Transverse colon (tissue), 4 donors: Measurements from ENCODE around the gene SNAI3. TPM values are rescaled to one million over a fixed set of nuclear protein-coding genes. Genes with fewer than 3 reads are reported as not detected.

Experiments used
- DNase-seq: peaks from one replicate; pipeline ENCODE4 v3.0.0-alpha.2; 2019
- H3K27ac ChIP-seq, 4 donors: fragments of 200-600 bp; sonication (generic); 2 replicates each; pipeline ENCODE4 v1.5.1; 2016 to 2018; ENCODE audit warnings: inconsistent platforms in 4 of 4
- H3K27me3 ChIP-seq: fragments of 200-600 bp; sonication (generic); 2 replicates; pipeline ENCODE4 v1.5.1; 2017; ENCODE audit warnings: inconsistent platforms
- H3K36me3 ChIP-seq, 4 donors: fragments of 200-600 bp; sonication (generic); 2 replicates each; pipeline ENCODE4 v1.5.1; 2017 to 2019; ENCODE audit warnings: inconsistent platforms in 4 of 4
- H3K4me1 ChIP-seq, 4 donors: fragments of 200-600 bp; sonication (generic); 2 replicates each; pipeline ENCODE4 v1.5.1; 2017 to 2020; ENCODE audit warnings: inconsistent platforms in 4 of 4
- H3K4me3 ChIP-seq, 4 donors: fragments of 200-600 bp; sonication (generic); 1 replicate in 1 of 4; 2 replicates in 3 of 4; pipeline versions ENCODE4 v1.5.1 to v1.6.1; 2017 to 2019; ENCODE audit warnings: inconsistent platforms in 4 of 4
- H3K9me3 ChIP-seq, 2 donors: fragments of 200-600 bp; sonication (generic); 2 replicates each; pipeline ENCODE4 v1.5.1; 2017 to 2019; ENCODE audit warnings: inconsistent platforms in 2 of 2
- CTCF ChIP-seq, 5 experiments: fragments of 200-600 bp in 3 of 5; fragments of 450-650 bp in 2 of 5; sonication (generic) in 3 of 5; IDR thresholded peaks; 1 replicate in 2 of 5; 2 replicates in 3 of 5; pipeline ENCODE4 v1.5.1; 2016 to 2017; ENCODE audit warnings: antibody characterized with exemption in 5 of 5, inconsistent platforms in 3 of 5, mild to moderate bottlenecking in 2 of 5, moderate library complexity in 1 of 5
- EP300 ChIP-seq: sonication (generic); formaldehyde crosslinking; IDR thresholded peaks from one replicate; pipeline ENCODE4 v1.6.1; 2017; ENCODE audit warnings: antibody characterized with exemption, low read depth
- POLR2A ChIP-seq: fragments of 450-650 bp; IDR thresholded peaks from one replicate; pipeline ENCODE4 v1.6.1; 2016; ENCODE audit warnings: antibody characterized with exemption, mild to moderate bottlenecking, moderate library complexity
- POLR2AphosphoS5 ChIP-seq, 3 donors: sonication (generic); formaldehyde crosslinking; IDR thresholded peaks; one replicate each; pipeline ENCODE4 v1.6.1; 2016; ENCODE audit warnings: antibody characterized with exemption in 3 of 3
- WGBS, 2 donors: methylation state at CpG; one replicate each; pipeline ENCODE4 v1.1.5; 2018; ENCODE audit warnings: low coverage in 1 of 2; 5-methylcytosine and 5-hydroxymethylcytosine counted together
- in situ Hi-C, 4 donors: fragments of 200-750 bp; cut with MboI; loops; one replicate each; pipeline versions ENCODE4 v1.15.0 to v1.15.1; 2017; ENCODE audit warnings: low sequenced_read_pairs in 3 of 4, low pct_ligation_motif_present in 1 of 4, low pct_unique_long_range_greater_than_20kb in 1 of 4
- intact Hi-C: fragments of 100-400 bp; cut with DNase I; formaldehyde crosslinking; loops from one replicate; pipeline ENCODE4 v1.15.1; 2023; ENCODE audit warnings: low total_unique reads
- total RNA-seq, 4 donors: library from RNA; depleted of rRNA; stranded (reverse); fragments of >200 nt; gene quantifications; one replicate each; pipeline ENCODE4 v1.1.0, GENCODE V29; 2016

Gene SNAI3
- total RNA-seq, 4 donors from 2014 or later = 0.27 to 2.9 (median 0.75) TPM; not detected in 1

- H3K36me3 ChIP-seq = peaks cover 0 to 60% (median 18%) of the 10 kb centered on the region in 4 donors
- no peaks in the 10 kb centered on the region for H3K9me3 ChIP-seq
- no peak overlapping the region for H3K27ac ChIP-seq
- in situ Hi-C loops = no loop called here
- no peak for DNase-seq
- TF ChIP-seq POLR2A = no peak
- no peak for TF ChIP-seq EP300
- TF ChIP-seq CTCF (IDR thresholded peaks at IDR 0.05) = no peak
- TF ChIP-seq POLR2AphosphoS5 (IDR thresholded peaks at IDR 0.05) = no peak
- H3K4me1 ChIP-seq = no peaks in the 10 kb centered on the region
- H3K27me3 ChIP-seq = no peaks in the 10 kb centered on the region
- 94% methylated on average over 12 of the region's 21 CpGs; no CpG with 5 or more reads in 1 of the 2 donors for WGBS, 2 donors
- no peak overlapping the region for H3K4me3 ChIP-seq
- intact Hi-C loops = no loop called here
Measured at GRCh38 chr16:88716601-88717001, 30.3 kb upstream of the SNAI3 start.

GRCh38 chr16:88716201-88716600, 29.9 kb upstream of the SNAI3 start:
- intact Hi-C loops = no loop called here

GRCh38 chr16:88715312-88716190, 29.2 kb upstream of the SNAI3 start:
- no peak overlapping the region for H3K27ac ChIP-seq
- DNase-seq = no peak
- H3K9me3 ChIP-seq = no peaks in the 10 kb centered on the region
- H3K36me3 ChIP-seq = peaks cover 0 to 51% (median 12%) of the 10 kb centered on the region in 4 donors
- no peaks in the 10 kb centered on the region for H3K27me3 ChIP-seq
- whole genome bisulfite sequencing, 2 donors = 92% methylated on average over 57 of the region's 57 CpGs; no CpG with 5 or more reads in 1 of the 2 donors
- H3K4me3 ChIP-seq = no peak overlapping the region
- TF ChIP-seq POLR2A (no peak), CTCF (IDR thresholded peaks at IDR 0.05) (no peak), POLR2AphosphoS5 (IDR thresholded peaks at IDR 0.05) (no peak), EP300 (no peak)
- in situ Hi-C loops (no loop called here), intact Hi-C loops (no loop called here)
- no peaks in the 10 kb centered on the region for H3K4me1 ChIP-seq

More at GRCh38 chr16:88716201-88716600, 29.9 kb upstream of the SNAI3 start:
- TF ChIP-seq CTCF (IDR thresholded peaks at IDR 0.05) (no peak), EP300 (no peak), POLR2AphosphoS5 (IDR thresholded peaks at IDR 0.05) (no peak), POLR2A (no peak)
- Histone ChIP-seq H3K4me3 (no peak overlapping the region), H3K4me1 (no peaks in the 10 kb centered on the region), H3K36me3 (peaks cover 0 to 56% (median 16%) of the 10 kb centered on the region in 4 donors), H3K27me3 (no peaks in the 10 kb centered on the region), H3K9me3 (no peaks in the 10 kb centered on the region), H3K27ac (no peak overlapping the region)
- no peak for DNase-seq
- WGBS, 2 donors = 96% methylated on average over 14 of the region's 15 CpGs; no CpG with 5 or more reads in 1 of the 2 donors
- in situ Hi-C loops = no loop called here

GRCh38 chr16:88714420-88715302, 28.4 kb upstream of the SNAI3 start:
- WGBS, 2 donors = 87 to 88% methylated on average over 3 to 32 of the region's 42 CpGs
- no peak for DNase-seq
- in situ Hi-C loops = no loop called here
- no peaks in the 10 kb centered on the region for H3K9me3 ChIP-seq
- H3K4me3 ChIP-seq = no peak overlapping the region
- TF ChIP-seq POLR2A (no peak), CTCF (IDR thresholded peaks at IDR 0.05) (no peak), EP300 (no peak), POLR2AphosphoS5 (IDR thresholded peaks at IDR 0.05) (no peak)
- H3K27ac ChIP-seq = no peak overlapping the region
- H3K36me3 ChIP-seq = peaks cover 0 to 43% (median 12%) of the 10 kb centered on the region in 4 donors
- H3K27me3 ChIP-seq = no peaks in the 10 kb centered on the region
- intact Hi-C loops = no loop called here
- no peaks in the 10 kb centered on the region for H3K4me1 ChIP-seq
